Gastrocnemius medialis (tissue), 4 donors: ENCODE measurements around the gene BAG5.

Experiments used
- POLR2A ChIP-seq, 2 donors: fragments of 450-650 bp; IDR thresholded peaks; one replicate each; pipeline ENCODE4 v1.6.1; 2017; ENCODE audit warnings: antibody characterized with exemption in 2 of 2, mild to moderate bottlenecking in 2 of 2, moderate library complexity in 2 of 2
- TF ChIP-seq, protein P1 (sequence below), 5 experiments: fragments of 450-650 bp in 3 of 5; fragments of 200-600 bp in 2 of 5; sonication (generic) in 2 of 5; IDR thresholded peaks in 4 of 5; conservative IDR thresholded peaks in 1 of 5; 1 replicate in 4 of 5; 2 replicates in 1 of 5; pipeline ENCODE4 v1.5.1; 2016 to 2019; ENCODE audit warnings: antibody characterized with exemption in 5 of 5, mild to moderate bottlenecking in 3 of 5, moderate library complexity in 3 of 5

DNA sequence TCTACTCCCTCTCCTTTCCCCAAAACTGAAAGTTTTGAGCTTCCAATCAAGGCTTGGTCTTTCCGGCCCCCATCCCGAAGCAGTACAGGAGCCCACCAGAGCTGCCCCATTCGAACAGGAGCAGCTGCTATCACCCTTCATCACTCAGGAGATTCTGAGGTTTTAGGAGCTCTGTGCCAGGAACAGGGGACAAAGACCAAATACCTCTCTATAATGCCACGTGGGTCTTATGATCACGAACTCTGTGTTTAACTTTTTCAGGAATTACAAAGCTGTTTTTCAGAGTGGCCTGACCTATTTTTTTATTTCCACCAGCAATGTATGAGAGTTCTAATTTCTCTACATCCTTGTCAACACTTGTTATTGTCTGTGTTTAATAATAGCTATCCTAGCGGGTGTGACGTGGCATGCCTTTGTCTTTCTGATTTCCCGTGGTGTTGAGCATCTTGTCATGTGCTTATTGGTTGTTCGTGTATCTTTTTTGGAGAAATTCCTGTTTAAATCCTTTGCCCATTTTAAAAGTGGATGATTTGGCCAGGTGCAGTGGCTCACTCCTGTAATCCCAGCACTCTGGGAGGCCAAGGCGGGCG is 22.0 kb upstream of the BAG5 start:
- TF ChIP-seq, protein P1, sequence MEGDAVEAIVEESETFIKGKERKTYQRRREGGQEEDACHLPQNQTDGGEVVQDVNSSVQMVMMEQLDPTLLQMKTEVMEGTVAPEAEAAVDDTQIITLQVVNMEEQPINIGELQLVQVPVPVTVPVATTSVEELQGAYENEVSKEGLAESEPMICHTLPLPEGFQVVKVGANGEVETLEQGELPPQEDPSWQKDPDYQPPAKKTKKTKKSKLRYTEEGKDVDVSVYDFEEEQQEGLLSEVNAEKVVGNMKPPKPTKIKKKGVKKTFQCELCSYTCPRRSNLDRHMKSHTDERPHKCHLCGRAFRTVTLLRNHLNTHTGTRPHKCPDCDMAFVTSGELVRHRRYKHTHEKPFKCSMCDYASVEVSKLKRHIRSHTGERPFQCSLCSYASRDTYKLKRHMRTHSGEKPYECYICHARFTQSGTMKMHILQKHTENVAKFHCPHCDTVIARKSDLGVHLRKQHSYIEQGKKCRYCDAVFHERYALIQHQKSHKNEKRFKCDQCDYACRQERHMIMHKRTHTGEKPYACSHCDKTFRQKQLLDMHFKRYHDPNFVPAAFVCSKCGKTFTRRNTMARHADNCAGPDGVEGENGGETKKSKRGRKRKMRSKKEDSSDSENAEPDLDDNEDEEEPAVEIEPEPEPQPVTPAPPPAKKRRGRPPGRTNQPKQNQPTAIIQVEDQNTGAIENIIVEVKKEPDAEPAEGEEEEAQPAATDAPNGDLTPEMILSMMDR (IDR thresholded peaks at IDR 0.05 in 4 of 5, conservative IDR thresholded peaks at IDR 0.05 in 1 of 5): no peak
- no peak for TF ChIP-seq POLR2A (IDR thresholded peaks at IDR 0.05)
